ENCODE measurements around the gene CIDEB.
A peak's percentile ranks its signal among the peaks of the same experiment; 100 is the strongest.
"Not testable (repeated sequence)": the region's sequence is repeated elsewhere in the genome, so short reads cannot be mapped to it uniquely, and the experiment has no call there.

The CIDEB gene

GRCh38 chr14:24331731-24332267, 24.0 kb upstream of the CIDEB start:
- no peak for DNase-seq

GRCh38 chr14:24330973-24331674, 23.3 kb upstream of the CIDEB start:
- DNase-seq: no peak

- DNase-seq: no peak
Observed at GRCh38 chr14:24329736-24330135, 22.0 kb upstream of the CIDEB start.

- DNase-seq: no peak
Observed at GRCh38 chr14:24329073-24329663, 21.4 kb upstream of the CIDEB start.

GRCh38 chr14:24327914-24328313, 20.1 kb upstream of the CIDEB start:
- not testable (repeated sequence) for DNase-seq

GRCh38 chr14:24327303-24327702, 19.5 kb upstream of the CIDEB start:
- no peak for DNase-seq

GRCh38 chr14:24325963-24326362, 18.2 kb upstream of the CIDEB start:
- DNase-seq: no peak

- DNase-seq: no peak
Observed at GRCh38 chr14:24325041-24325530, 17.3 kb upstream of the CIDEB start.

- DNase-seq: no peak
Observed at GRCh38 chr14:24324024-24324423, 16.2 kb upstream of the CIDEB start.

- no peak for DNase-seq
Observed at GRCh38 chr14:24323341-24323740, 15.6 kb upstream of the CIDEB start.

- no peak for DNase-seq
Observed at GRCh38 chr14:24322672-24323071, 14.9 kb upstream of the CIDEB start.

- no peak for DNase-seq
Observed at GRCh38 chr14:24321212-24321975, 13.6 kb upstream of the CIDEB start.

GRCh38 chr14:24317141-24317928, 9.6 kb upstream of the CIDEB start:
- peak; percentile 53 for DNase-seq

GRCh38 chr14:24316597-24316950, 8.8 kb upstream of the CIDEB start:
- DNase-seq: no peak

GRCh38 chr14:24315807-24316596, 8.2 kb upstream of the CIDEB start:
- DNase-seq: no peak

GRCh38 chr14:24315243-24315806, 7.5 kb upstream of the CIDEB start:
- no peak for DNase-seq

GRCh38 chr14:24314377-24315193, 6.8 kb upstream of the CIDEB start:
- no peak for DNase-seq

GRCh38 chr14:24313913-24314312, 6.1 kb upstream of the CIDEB start:
- DNase-seq: no peak

- no peak for DNase-seq
Observed at GRCh38 chr14:24312736-24313507, 5.1 kb upstream of the CIDEB start.
